ENCODE results near the gene EPB41.

EPB41 gene

DNA sequence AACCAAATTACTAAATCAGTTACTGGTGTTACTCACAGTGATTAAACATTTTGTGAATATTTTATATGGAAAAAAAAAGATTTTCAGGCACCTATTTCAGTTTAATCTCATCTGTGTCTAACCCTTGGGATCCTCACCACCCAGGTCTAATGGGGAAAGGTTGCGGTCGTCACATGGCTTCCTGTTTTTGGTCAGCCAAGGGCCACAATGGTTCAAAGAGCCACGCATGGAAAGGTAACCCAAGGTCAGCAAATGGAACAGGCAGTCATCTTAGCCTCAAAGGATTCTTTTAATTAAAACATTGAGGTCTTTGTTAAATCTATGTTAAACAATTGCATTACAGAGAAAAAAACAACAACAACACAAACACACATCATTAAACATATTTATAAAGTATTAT lies 245.4 kb downstream of the EPB41 start:
- TF ChIP-seq, protein P1, sequence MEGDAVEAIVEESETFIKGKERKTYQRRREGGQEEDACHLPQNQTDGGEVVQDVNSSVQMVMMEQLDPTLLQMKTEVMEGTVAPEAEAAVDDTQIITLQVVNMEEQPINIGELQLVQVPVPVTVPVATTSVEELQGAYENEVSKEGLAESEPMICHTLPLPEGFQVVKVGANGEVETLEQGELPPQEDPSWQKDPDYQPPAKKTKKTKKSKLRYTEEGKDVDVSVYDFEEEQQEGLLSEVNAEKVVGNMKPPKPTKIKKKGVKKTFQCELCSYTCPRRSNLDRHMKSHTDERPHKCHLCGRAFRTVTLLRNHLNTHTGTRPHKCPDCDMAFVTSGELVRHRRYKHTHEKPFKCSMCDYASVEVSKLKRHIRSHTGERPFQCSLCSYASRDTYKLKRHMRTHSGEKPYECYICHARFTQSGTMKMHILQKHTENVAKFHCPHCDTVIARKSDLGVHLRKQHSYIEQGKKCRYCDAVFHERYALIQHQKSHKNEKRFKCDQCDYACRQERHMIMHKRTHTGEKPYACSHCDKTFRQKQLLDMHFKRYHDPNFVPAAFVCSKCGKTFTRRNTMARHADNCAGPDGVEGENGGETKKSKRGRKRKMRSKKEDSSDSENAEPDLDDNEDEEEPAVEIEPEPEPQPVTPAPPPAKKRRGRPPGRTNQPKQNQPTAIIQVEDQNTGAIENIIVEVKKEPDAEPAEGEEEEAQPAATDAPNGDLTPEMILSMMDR (conservative IDR thresholded peaks at IDR 0.05; ENCODE audit: low read depth) = no peak
- CTCF ChIA-PET = no interaction called here
- no peak overlapping the region for H3K27ac ChIP-seq

DNA sequence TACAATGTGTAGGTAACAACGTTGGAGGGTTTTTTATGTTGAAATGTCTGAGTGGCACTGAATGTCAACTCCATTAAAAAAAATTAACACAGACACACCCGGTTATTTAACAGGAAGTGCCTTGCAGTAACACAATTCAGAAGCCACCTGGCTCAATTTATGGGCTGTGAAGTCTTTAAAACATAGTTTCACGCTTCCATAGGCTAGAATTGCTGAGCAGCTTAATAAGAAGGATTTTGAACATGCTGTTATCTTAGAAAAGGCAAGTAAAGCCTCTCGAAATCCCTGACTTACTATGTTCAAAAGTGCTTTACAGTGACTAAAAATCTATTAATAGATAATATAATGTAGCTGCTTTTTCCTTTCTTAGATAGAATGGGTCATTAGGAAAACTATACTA lies 247.7 kb downstream of the EPB41 start:
- POLR2A ChIA-PET (ENCODE audit: low non-redundant PET) = no interaction called here
- CTCF ChIA-PET = interaction anchor here (0.7 kb wide), 1 partner anchor 261 kb away, joined by 3 read pairs; no protein-coding TSS in a partner anchor
- no peak for DNase-seq (ENCODE audit: low spot score)
- no peak overlapping the region for H3K27ac ChIP-seq
- TF ChIP-seq, protein P1 (conservative IDR thresholded peaks at IDR 0.05; ENCODE audit: low read depth) = no peak

More for the DNA sequence above, 245.4 kb downstream of the EPB41 start:
- no peak for DNase-seq (ENCODE audit: low spot score)
- POLR2A ChIA-PET (ENCODE audit: low non-redundant PET) = no interaction called here

DNA sequence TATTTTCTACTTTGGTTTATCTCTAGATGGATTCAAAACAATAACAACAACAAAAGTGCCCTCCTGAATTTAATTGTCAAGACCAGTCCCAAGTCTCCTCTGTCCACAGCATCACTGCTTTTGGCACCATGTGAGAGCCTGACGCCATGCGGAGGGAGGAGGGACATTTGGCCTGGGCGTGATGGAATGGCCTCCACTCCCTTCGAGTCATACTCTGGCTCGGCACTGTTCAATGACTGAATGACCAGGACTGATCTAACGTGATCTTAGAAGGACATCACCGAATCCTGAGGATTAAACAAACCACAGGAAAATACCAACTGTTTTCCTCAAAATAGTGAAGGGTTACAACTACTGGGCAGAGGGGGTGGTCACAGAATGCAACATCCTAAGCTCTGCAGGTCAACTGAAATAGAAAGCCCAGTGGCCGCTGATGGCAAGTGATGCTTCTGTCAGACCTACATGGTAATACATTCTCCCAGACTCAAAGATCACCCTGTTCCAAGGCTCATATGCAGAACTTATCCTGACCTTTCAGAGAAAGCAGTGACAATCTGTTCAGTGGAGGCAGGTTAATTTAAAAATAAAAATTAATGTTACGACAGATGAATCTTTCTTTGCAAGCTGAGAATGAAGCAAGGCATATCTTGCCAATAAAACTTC lies 248.2 kb downstream of the EPB41 start:
- ChIA-PET CTCF (no interaction called here), POLR2A (ENCODE audit: low non-redundant PET) (no interaction called here)
- no peak overlapping the region for H3K27ac ChIP-seq
- DNase-seq (ENCODE audit: low spot score) = no peak
- TF ChIP-seq, protein P1 (conservative IDR thresholded peaks at IDR 0.05; ENCODE audit: low read depth) = no peak

DNA sequence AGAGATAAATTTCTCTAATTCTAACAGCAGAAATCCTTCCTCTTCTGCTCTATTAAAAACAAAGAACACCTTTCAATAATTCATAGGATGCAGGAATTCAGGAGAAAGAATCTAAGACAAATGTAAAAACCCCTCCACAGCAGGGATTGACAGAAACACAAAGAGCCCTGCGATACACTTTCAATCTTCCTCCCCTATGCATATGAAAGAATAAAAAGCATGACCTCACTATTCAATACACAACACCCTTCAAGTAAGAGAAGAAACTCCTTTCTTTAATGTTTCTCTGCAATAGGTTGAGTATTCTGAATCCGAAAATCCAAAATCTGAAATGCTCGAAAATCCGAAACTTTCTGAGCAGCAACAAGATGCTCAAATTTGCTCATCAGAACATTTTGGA lies 250.2 kb downstream of the EPB41 start:
- TF ChIP-seq, protein P1 (conservative IDR thresholded peaks at IDR 0.05; ENCODE audit: low read depth) = no peak
- ChIA-PET CTCF (interaction anchor here (0.6 kb wide), 1 partner anchor 380 kb away, joined by 3 read pairs; no protein-coding TSS in a partner anchor), POLR2A (ENCODE audit: low non-redundant PET) (no interaction called here)
- DNase-seq (ENCODE audit: low spot score) = no peak
- H3K27ac ChIP-seq = no peak overlapping the region

DNA sequence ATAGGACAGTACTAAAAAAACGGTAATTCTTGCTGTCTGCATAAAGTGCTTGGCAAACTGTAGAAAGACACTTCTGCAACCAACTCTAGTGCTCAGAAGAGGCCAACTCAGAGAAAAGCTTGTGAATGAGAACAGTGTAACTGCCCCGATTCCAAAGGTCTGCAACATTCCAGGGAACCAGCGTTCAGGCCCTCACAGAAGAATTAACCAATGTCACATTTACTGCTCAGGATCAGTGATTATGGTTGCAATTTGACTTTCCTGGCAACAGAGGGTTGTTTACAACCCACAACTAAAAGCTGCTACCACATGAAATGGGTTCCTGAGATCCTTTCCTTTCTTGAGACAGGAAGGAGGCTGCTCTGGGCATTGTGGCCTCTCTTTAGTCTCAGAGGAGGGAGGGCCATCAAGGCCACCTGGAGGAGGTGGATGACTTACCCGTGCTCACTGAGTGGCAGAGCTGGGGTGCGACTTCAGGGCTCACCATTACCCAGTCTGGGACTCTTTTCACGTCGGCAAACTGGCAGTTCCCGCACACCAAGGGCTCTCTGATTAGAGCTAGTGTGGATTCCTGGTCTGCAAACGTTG lies 252.0 kb downstream of the EPB41 start:
- ChIA-PET POLR2A (ENCODE audit: low non-redundant PET) (no interaction called here), CTCF (no interaction called here)
- no peak overlapping the region for H3K27ac ChIP-seq
- TF ChIP-seq, protein P1 (conservative IDR thresholded peaks at IDR 0.05; ENCODE audit: low read depth) = no peak
- no peak for DNase-seq (ENCODE audit: low spot score)

DNA sequence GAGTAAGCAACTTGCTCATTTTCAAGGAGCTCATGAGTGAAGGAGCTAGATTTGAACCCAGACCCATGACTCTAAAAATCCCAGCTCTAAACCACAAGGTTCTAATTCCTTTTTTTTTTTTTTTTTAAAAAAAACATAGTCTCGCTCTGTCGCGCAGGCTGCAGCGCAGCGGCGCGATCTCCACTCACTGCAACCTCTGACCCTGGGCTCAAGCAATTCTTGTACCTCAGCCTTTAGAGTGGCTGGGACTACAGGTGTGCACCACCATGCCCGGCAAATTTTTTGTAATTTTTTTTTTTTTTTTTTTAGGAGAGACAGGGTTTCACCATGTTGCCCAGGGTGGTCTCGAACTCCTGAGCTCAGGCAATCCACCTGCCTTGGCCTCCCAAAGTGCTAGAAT lies 253.5 kb downstream of the EPB41 start:
- no peak overlapping the region for H3K27ac ChIP-seq
- no peak for DNase-seq (ENCODE audit: low spot score)
- TF ChIP-seq, protein P1 (conservative IDR thresholded peaks at IDR 0.05; ENCODE audit: low read depth) = no peak
- ChIA-PET POLR2A (ENCODE audit: low non-redundant PET) (no interaction called here), CTCF (interaction anchor here (0.6 to 1.2 kb wide), 2 partner anchors 35 to 252 kb away, joined by 3 to 4 read pairs; no protein-coding TSS in a partner anchor)

All from RWPE1 (cell line).